Astrocyte (in vitro differentiated cells and primary cell): Measurements from ENCODE around the gene RALGAPA2. TPM values are rescaled to one million over a fixed set of nuclear protein-coding genes. Genes with fewer than 3 reads are reported as not detected.

ENCODE experiments used
- DNase-seq: peaks from one replicate; pipeline ENCODE4 v3.0.0-alpha.2; 2010; ENCODE audit warnings: low read depth
- FAIRE-seq: peaks from 2 replicates; lab custom pipeline; 2011; peaks lifted over from hg19 to GRCh38; lab: Jason Lieb, UNC
- H2AFZ ChIP-seq: 2 replicates; pipeline ENCODE4 v1.6.0; 2012; ENCODE audit warnings: low read depth, low read length, inconsistent platforms
- H3K27ac ChIP-seq: 2 replicates; pipeline ENCODE4 v1.5.1; 2011; ENCODE audit warnings: low read depth, low read length, inconsistent platforms
- H3K27me3 ChIP-seq: 2 replicates; pipeline ENCODE4 v1.6.0; 2011; ENCODE audit warnings: low read length, inconsistent platforms; ENCODE audit not compliant: insufficient read depth
- H3K36me3 ChIP-seq: 2 replicates; pipeline ENCODE4 v1.5.1; 2011; ENCODE audit warnings: low read length, inconsistent platforms; ENCODE audit not compliant: insufficient read depth
- H3K4me1 ChIP-seq: 2 replicates; pipeline ENCODE4 v1.5.1; 2011; ENCODE audit warnings: low read length, inconsistent platforms; ENCODE audit not compliant: insufficient read depth
- H3K4me2 ChIP-seq: 2 replicates; pipeline ENCODE4 v1.6.0; 2012; ENCODE audit warnings: low read length, inconsistent platforms
- H3K4me3 ChIP-seq: 2 replicates; pipeline ENCODE4 v1.5.1; 2011; ENCODE audit warnings: low read depth, mild to moderate bottlenecking, low read length, inconsistent platforms; ENCODE audit not compliant: insufficient read depth
- H3K79me2 ChIP-seq: 2 replicates; pipeline ENCODE4 v1.6.0; 2012; ENCODE audit warnings: mild to moderate bottlenecking, low read length, inconsistent platforms; ENCODE audit not compliant: insufficient read depth
- H3K9ac ChIP-seq: 2 replicates; pipeline ENCODE4 v1.6.0; 2012; ENCODE audit warnings: mild to moderate bottlenecking, low read length, inconsistent platforms
- H3K9me3 ChIP-seq: 2 replicates; pipeline ENCODE4 v1.5.1; 2012; ENCODE audit warnings: low read depth, mild to moderate bottlenecking, low read length, inconsistent platforms; ENCODE audit not compliant: insufficient read depth
- H4K20me1 ChIP-seq: 2 replicates; pipeline ENCODE4 v1.6.0; 2012; ENCODE audit warnings: low read length, inconsistent platforms; ENCODE audit not compliant: insufficient read depth
- H3K27ac Mint-ChIP-seq: one replicate; pipeline ENCODE4 v1.8.0; 2021; ENCODE audit warnings: mild to moderate bottlenecking, mixed read lengths; ENCODE audit not compliant: unreplicated experiment
- H3K27me3 Mint-ChIP-seq: one replicate; pipeline ENCODE4 v1.8.0; 2021; ENCODE audit warnings: low read depth, mixed read lengths; ENCODE audit not compliant: unreplicated experiment
- H3K36me3 Mint-ChIP-seq: one replicate; pipeline ENCODE4 v1.8.0; 2021; ENCODE audit warnings: low read depth, mixed read lengths; ENCODE audit not compliant: unreplicated experiment
- H3K4me1 Mint-ChIP-seq: one replicate; pipeline ENCODE4 v1.8.0; 2021; ENCODE audit warnings: low read depth, mixed read lengths; ENCODE audit not compliant: unreplicated experiment
- H3K4me3 Mint-ChIP-seq: one replicate; pipeline ENCODE4 v1.8.0; 2021; ENCODE audit warnings: mild to moderate bottlenecking, moderate library complexity, mixed read lengths; ENCODE audit not compliant: unreplicated experiment
- H3K9me3 Mint-ChIP-seq: one replicate; pipeline ENCODE4 v1.8.0; 2021; ENCODE audit warnings: mild to moderate bottlenecking, mixed read lengths; ENCODE audit not compliant: unreplicated experiment
- CTCF ChIP-seq: IDR thresholded peaks from 2 replicates; pipeline ENCODE4 v1.5.1; 2011; ENCODE audit warnings: low read depth, mild to moderate bottlenecking, inconsistent platforms, low read length, moderate library complexity; ENCODE audit not compliant: insufficient read depth
- EZH2 ChIP-seq: IDR thresholded peaks from 2 replicates; pipeline ENCODE4 v1.6.1; 2012; ENCODE audit warnings: mild to moderate bottlenecking, low read length, inconsistent platforms; ENCODE audit not compliant: insufficient read depth
- total RNA-seq: library from RNA; stranded (reverse); gene quantifications from 2 replicates; pipeline ENCODE4 v1.2.1, GENCODE V29; 2021

The RALGAPA2 gene
- total RNA-seq, 1 donor from 2014 or later = 6.6 TPM

GRCh38 chr20:20699917-20700316 lies 12.5 kb downstream of the RALGAPA2 start:
- no peaks in the 10 kb centered on the region for H3K36me3 Mint-ChIP-seq
- Histone ChIP-seq H3K9me3 (no peaks in the 10 kb centered on the region), H3K4me1 (peaks cover 3% of the 10 kb centered on the region), H3K9ac (no peak overlapping the region), H4K20me1 (peaks cover 17% of the 10 kb centered on the region), H3K36me3 (no peaks in the 10 kb centered on the region), H3K4me3 (no peak overlapping the region), H3K27me3 (no peaks in the 10 kb centered on the region), H3K4me2 (no peak overlapping the region), H2AFZ (no peak overlapping the region), H3K79me2 (no peaks in the 10 kb centered on the region), H3K27ac (no peak overlapping the region)
- H3K9me3 Mint-ChIP-seq = peaks cover 2% of the 10 kb centered on the region
- FAIRE-seq (no peak), DNase-seq (no peak)
- H3K27me3 Mint-ChIP-seq = no peaks in the 10 kb centered on the region
- no peaks in the 10 kb centered on the region for H3K4me1 Mint-ChIP-seq
- no peak overlapping the region for H3K4me3 Mint-ChIP-seq
- no peak overlapping the region for H3K27ac Mint-ChIP-seq
- TF ChIP-seq EZH2 = no peak
- TF ChIP-seq CTCF = no peak

- Histone ChIP-seq H3K9me3 (no peaks in the 10 kb centered on the region), H4K20me1 (peaks cover 17% of the 10 kb centered on the region), H3K4me2 (no peak overlapping the region), H3K27me3 (no peaks in the 10 kb centered on the region), H3K9ac (no peak overlapping the region), H3K36me3 (no peaks in the 10 kb centered on the region), H3K27ac (no peak overlapping the region), H3K79me2 (no peaks in the 10 kb centered on the region), H3K4me3 (no peak overlapping the region), H3K4me1 (peaks cover 3% of the 10 kb centered on the region), H2AFZ (no peak overlapping the region)
- DNase-seq (no peak), FAIRE-seq (no peak)
- H3K4me1 Mint-ChIP-seq = no peaks in the 10 kb centered on the region
- no peak overlapping the region for H3K4me3 Mint-ChIP-seq
- no peaks in the 10 kb centered on the region for H3K27me3 Mint-ChIP-seq
- peaks cover 2% of the 10 kb centered on the region for H3K9me3 Mint-ChIP-seq
- no peak overlapping the region for H3K27ac Mint-ChIP-seq
- no peak for TF ChIP-seq CTCF
- TF ChIP-seq EZH2 = no peak
- no peaks in the 10 kb centered on the region for H3K36me3 Mint-ChIP-seq
Measured at GRCh38 chr20:20699144-20699543, 13.3 kb downstream of the RALGAPA2 start.

GRCh38 chr20:20697325-20697845 lies 15.1 kb downstream of the RALGAPA2 start:
- Histone ChIP-seq H3K79me2 (no peaks in the 10 kb centered on the region), H3K4me1 (peaks cover 3% of the 10 kb centered on the region), H3K27ac (no peak overlapping the region), H3K9me3 (no peaks in the 10 kb centered on the region), H3K4me3 (no peak overlapping the region), H3K4me2 (no peak overlapping the region), H2AFZ (no peak overlapping the region), H3K9ac (no peak overlapping the region), H3K27me3 (no peaks in the 10 kb centered on the region), H4K20me1 (peaks cover 17% of the 10 kb centered on the region), H3K36me3 (no peaks in the 10 kb centered on the region)
- H3K9me3 Mint-ChIP-seq = peaks cover 2% of the 10 kb centered on the region
- H3K27me3 Mint-ChIP-seq = no peaks in the 10 kb centered on the region
- FAIRE-seq (no peak), DNase-seq (no peak)
- H3K36me3 Mint-ChIP-seq = no peaks in the 10 kb centered on the region
- no peak overlapping the region for H3K27ac Mint-ChIP-seq
- H3K4me1 Mint-ChIP-seq = no peaks in the 10 kb centered on the region
- no peak overlapping the region for H3K4me3 Mint-ChIP-seq
- no peak for TF ChIP-seq CTCF
- TF ChIP-seq EZH2 = no peak
